ENCODE measurements around the gene ZNF777.

DNA sequence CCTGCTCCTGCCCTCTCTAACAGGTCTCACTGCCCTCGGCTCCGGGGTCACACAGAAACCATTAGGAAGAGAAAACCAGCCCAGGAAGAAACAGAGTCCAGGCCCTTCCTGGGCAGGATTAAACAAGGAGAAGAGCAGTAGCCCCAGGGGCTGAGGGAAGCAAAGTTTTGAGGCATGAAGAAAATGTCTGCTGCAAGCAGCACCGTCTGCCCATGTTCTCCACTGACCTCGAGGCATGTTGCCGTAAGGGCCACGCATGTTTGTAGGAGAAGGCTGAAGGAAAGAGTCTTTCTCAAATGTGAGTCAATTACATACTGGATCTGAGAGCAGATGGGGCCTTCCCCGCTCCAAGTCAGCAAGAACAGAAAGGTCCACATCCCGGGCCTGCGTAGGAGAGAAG, 32.5 kb upstream of the ZNF777 start:
- TF ChIP-seq, protein P1, sequence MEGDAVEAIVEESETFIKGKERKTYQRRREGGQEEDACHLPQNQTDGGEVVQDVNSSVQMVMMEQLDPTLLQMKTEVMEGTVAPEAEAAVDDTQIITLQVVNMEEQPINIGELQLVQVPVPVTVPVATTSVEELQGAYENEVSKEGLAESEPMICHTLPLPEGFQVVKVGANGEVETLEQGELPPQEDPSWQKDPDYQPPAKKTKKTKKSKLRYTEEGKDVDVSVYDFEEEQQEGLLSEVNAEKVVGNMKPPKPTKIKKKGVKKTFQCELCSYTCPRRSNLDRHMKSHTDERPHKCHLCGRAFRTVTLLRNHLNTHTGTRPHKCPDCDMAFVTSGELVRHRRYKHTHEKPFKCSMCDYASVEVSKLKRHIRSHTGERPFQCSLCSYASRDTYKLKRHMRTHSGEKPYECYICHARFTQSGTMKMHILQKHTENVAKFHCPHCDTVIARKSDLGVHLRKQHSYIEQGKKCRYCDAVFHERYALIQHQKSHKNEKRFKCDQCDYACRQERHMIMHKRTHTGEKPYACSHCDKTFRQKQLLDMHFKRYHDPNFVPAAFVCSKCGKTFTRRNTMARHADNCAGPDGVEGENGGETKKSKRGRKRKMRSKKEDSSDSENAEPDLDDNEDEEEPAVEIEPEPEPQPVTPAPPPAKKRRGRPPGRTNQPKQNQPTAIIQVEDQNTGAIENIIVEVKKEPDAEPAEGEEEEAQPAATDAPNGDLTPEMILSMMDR (conservative IDR thresholded peaks at IDR 0.05) = no peak
- no peak for TF ChIP-seq ZFX (IDR thresholded peaks at IDR 0.05)

All from C4-2B (cell line).